HG03175 (cell line): ENCODE results near the gene CCNY.
"Not testable (repeated sequence)": the region's sequence is repeated elsewhere in the genome, so short reads cannot be mapped to it uniquely, and the experiment has no call there.

Experiments used
- ATAC-seq: cut with Tn5 transposase; IDR thresholded peaks from one replicate; pipeline ENCODE4 v1.9.1; 2021; ENCODE audit warnings: mild to moderate bottlenecking, moderate library complexity; ENCODE audit not compliant: unreplicated experiment

CCNY gene

DNA sequence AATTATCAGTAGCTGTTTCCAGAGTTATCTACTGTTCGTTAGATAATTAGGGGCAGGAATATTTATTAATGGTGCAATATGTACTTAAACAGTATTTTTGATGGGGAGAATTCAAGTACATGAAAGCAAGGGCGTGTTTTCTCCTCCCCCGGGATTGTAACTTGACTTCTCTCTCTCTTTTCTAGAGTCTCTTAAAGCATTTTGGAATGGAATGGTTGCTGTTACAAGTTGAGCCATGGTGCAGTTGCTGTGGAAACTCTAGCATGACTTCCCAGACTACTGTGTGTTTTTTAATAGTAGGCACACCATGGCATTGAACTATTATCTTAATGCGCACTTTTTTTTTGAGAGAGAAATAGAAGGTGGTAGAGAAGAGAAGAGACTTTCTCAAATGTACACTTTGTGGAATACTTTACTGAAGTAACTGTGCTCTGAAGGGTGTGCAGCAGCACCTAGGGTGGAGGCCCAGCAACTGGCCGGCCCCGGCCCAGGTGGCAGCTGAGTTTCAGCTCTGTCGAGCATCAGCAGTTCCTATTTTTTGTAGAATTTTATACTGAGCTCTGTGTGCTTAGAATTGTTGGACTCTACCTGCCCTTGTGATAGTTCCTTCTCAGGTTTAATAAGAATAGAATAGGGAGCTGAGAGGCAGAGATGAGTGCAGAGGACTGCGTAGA, 64.4 kb downstream of the CCNY start:
- ATAC-seq, result no peak

DNA sequence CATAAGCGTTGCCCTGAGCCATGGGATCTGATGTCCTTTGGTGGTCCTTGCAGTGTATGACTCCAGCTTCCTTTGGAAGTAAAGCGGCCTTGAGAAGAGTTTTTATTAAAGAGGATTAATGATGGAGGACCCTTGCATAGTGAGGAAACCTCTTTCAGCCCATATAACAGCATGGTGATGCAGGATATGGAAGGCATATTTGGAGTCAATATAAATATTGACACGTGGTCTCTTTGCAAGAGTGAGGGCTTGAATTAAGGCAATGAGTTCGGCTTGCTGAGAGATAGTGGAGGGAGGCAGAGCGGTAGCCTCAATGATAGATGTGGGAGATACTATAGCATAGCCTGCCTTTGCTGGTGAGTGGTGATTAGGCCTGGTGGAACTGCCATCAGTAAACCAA, 67.2 kb downstream of the CCNY start:
- not testable (repeated sequence) for ATAC-seq

DNA sequence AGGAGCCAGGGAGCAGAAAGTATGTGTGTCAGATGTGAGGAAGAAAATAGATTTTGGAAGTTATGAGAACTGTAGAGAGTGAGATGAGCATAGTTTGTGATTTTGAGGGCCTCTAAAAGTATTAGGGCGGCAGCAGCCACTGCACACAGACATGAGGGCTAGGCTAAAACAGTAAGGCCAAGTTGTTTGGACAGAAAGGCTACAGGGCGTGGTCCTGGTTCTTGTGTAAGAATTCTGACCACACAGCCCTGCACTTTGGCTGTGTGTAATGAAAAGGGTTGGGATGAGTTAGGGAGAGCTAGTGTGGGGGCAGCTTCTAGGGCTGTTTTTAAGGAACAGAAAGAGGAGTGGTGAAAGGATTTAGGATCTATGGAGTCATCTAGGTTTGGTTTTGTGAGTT, 67.8 kb downstream of the CCNY start:
- ATAC-seq, result not testable (repeated sequence)

DNA sequence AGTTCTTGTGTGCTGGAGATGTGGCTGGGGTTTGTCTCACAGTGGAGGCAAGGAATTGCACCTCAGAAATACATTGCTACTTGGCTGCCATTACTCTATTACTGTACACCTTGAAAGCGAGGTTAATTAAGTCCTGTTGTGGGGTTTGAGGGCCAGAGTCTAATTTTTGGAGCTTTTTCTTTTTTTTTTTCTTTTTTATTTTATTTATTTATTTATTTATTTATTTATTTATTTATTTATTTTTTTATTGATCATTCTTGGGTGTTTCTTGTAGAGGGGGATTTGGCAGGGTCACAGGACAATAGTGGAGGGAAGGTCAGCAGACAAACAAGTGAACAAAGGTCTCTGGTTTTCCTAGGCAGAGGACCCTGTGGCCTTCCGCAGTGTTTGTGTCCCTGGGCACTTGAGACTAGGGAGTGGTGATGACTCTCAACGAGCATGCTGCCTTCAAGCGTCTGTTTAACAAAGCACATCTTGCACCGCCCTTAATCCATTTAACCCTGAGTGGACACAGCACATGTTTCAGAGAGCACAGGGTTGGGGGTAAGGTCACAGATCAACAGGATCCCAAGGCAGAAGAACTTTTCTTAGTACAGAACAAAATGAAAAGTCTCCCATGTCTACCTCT, 69.8 kb downstream of the CCNY start:
- ATAC-seq, result not testable (repeated sequence)

DNA sequence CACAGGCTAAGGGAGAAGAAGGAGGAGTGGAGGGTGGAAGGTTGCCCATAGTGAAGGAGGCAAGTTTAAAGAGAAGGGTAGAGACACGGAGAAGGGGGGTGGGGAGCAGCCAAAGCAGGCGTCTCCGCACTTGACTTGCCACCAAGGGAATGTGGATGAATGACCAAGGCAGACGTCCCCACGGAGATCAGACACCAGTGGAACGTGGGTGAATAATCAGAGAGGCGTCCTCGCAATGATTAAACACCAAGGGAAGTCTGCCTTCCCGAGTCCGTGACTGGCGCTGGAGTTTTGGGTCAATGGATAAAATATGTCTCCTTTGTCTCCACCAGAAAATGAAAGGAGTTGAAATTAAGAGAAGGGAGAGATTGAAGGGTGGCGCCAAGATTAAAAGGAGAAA, 71.4 kb downstream of the CCNY start:
- ATAC-seq, result not testable (repeated sequence)

DNA sequence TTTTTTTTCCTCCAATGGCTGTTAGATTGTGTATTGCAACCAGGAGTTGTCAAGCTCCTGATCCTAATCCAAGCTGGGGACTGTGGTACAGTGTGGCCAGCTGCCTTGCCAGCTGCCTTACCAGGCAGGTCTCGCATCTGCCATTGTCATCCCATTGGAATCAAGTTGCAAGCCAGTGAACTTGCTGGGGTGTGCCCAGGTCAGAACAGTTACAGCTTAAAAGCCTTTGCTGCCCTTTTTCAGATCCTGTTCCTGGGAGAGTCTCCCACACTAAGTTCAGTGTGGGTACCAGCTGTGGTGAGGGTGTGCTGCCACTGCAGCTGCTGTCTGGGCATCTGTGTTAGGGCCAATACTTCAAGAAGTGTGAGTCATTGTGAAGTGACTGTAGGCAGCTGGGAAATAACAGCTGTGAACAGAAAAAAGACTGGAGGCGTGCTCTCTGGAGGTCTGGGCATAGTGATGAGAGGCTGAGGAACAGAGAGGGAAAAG, 72.8 kb downstream of the CCNY start:
- no peak for ATAC-seq

DNA sequence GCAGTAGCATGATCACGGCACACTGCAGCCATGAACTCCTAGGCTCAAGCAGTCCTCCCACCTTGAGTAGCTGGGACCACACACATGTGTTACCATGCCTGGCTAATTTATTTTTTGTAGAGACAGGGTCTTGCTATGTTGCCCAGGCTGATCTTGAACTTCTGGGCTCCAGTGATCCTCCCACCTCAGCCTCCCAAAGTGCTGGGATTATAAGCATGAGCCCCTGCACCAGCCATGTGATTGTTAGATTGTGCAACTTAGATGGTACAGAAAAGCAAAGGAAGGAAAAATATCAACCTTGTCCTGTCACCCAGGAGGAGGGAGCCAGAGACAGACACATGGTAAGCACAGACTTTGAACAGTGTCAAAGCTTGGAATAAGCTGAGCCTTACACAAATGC, 73.5 kb downstream of the CCNY start:
- no peak for ATAC-seq

DNA sequence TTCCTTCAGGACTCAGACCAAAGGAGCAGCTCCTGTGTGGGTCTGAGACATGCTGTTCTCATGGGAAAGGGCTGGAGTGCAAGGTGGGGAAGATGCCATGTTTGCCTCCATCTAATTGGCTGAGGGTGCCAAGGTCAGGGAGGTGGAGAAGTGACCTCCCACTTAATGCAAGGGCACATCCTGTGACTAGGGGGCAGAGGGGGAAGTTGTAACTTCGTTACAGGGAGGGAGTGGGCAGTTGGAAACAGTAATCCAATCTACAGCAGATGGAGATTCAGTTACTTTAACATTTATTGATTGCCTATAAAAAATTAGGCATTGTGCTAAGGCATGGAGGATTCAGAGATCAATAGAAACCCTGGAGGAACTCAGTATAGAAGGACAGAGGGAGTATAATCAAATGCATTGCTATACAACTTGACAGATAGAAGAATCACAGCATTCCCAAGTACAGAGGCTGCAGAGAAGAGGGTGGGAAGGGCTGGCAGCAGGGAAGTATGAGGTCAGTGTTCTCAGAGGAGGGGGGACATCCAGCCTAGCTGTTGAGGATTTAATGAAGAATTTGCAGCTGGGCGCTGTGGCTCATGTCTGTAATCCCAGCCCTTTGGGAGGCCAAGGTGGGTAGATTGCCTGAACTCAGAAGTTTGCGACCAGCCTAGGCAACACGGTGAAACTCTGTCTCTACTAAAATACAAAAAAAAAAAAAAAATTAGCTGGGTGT, 75.9 kb downstream of the CCNY start:
- ATAC-seq, result no peak

DNA sequence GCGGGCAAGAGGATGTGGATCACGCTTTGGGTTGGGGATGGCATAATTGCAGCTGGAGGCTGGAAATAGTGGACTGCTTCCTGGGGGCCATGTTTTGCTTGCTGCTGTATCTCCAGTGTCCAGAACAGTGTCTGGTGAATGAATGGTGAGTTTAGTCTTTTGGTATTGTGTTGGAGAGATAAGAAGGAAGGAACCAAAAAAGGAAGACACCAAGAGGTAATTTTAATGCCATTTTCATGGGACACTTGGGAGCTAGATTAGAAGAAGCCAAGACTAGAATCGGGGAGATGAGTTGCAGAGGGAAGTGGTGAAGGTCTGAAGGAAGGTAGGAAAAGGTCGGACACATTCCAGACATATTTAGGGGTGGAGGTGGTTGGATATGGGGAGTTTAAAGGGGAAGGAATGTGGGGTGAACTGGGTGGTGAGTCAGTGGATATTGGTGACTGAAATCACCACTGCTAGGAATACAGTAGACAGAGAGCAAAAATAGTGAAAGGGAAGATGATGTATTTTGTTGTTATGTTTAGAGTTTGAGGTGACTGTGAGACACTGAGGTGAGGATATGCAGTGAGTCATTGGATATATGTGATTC, 76.7 kb downstream of the CCNY start:
- no peak for ATAC-seq

DNA sequence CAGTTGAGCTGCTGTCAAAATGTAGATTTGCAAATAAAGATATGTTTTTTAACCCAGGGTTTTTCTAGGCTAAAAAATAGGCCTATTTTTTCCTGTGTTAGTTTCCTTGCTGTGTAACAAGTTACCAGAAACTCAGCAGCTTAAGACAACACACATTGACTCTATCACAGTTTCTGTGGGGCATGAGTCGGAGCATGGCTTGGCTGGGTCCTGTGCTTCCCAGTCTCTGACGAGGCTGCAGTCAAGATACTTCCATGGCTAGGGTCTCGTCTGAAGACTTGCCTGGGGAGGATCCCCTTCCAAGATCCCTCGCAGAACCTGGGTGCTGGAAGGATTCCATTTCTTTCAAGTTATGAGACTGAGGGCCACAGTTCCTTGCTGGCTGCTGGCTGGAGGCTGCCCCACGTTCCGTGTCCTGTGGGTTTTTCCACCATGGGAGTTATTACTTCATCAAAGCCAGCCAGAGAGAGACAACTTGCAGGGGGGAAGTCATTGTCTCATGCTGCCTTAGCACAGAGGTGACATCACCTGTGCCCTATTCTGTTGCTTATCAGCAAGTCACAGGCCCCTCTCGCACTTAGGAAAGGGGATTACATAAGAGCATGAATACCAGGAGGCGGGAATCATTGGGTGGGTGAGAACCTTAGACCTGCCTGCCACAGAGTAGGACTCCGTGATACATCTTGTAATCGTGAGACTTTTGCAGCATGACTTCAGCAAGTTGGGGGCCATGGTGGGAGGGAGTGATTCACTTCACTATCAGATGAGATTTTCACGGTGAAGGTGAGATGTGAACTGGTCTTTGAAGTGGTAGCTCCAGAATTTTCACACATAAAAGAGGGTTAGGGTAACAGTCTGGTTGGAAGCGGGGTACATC, 77.9 kb downstream of the CCNY start:
- ATAC-seq, result no peak

DNA sequence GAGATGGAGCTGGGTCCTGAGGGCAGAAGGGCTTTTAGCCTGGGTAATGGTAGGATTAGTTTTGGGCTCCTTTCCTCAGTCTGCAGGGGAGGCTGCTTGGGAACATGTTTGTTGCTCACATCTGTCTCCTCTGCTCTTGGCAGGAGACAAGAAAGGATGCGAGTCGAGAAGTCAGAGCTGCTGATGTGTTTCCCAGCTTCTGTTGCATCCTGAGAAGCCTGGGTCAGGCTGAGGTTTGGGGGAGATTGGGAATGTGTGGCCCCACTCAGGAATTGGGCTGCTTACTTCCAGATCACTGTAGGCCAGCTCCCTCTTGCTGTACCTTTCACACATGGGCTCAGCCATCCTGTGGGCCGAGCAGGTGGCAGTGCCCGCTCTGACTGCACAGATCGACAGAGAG, 79.2 kb downstream of the CCNY start:
- ATAC-seq, result no peak

DNA sequence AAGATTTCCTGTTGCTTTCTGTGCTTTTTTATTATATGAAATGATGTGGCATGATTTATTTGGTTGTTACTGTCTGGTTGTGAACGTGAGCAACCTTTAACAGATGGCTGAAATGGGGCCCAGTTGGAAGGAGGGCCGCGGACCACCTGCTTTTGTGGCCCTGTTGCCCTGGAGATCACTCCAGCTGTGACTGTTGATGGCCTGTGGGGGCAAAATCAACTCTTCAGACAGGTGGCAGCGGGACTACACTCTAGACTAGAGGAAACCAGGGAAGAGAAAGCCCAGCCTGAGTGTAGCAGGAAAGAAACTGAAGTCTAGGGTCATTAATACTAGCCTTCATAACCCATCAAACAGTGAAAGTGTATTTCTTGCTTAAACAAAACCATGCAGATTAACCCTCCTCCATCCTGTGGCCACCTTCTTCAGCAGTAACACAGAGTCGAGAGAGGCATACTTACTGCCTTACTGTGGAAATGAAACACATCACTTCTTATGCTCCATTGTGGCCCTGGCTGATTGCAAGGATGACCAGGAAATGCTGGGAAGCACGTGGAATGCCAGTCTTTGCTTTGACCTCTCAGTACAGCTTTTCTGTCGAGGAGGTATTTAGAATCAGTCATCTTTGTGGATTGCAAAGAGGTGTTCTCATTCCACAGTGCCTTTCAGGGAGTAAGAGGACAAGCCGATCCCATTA, 80.5 kb downstream of the CCNY start:
- no peak for ATAC-seq

DNA sequence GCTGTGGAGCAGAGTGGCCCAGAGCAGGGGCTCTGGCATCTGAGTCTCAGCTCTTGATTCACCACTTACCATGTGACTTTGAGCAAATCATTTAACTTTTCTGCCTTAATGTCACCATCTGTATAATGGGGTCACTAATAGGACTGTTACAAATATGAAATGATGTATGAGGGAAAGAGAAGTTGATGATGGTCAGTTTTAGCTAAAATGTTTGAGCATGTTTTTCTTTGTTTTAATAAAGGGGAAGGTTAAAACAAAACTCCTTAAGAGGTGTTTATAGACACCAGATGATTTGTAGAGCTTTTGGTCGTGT, 81.0 kb downstream of the CCNY start:
- no peak for ATAC-seq

DNA sequence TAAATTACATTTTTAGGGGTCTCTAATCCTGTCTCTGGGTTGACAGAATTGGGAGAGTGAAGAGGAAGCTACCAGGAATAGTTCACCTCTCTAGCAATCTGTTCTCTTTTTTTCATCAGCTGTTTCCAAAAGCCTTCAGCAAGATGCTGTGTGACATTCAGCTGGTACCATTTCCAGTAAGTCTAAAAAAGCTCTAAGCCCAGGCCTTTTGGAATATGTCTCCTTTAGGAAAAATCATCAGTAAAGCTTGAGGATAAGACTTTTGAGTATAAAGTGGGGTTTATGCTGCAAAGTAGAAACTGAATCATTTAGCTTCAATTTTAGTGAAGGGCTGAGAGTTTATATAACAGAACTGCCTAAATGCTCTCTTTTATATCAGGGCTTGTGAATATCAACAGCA, 81.5 kb downstream of the CCNY start:
- no peak for ATAC-seq

DNA sequence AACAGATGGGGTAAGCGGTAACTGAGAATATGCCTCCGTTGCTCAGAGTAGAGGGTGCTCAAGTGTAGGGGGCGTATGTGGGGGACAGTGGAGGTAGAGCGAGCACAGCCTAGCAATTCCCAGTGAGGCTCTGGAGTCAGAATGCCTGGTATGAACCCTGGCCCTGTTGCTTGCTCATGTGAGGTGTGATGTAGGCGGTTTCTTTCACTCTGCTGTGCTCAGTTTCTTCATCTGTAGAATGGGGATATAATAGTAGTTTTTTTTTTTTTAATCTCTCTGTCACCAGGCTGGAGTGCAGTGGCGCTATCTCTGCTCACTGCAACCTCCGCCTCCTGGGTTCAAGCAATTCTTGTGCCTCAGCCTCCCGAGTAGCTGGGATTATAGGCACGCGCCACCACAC, 82.3 kb downstream of the CCNY start:
- not testable (repeated sequence) for ATAC-seq

DNA sequence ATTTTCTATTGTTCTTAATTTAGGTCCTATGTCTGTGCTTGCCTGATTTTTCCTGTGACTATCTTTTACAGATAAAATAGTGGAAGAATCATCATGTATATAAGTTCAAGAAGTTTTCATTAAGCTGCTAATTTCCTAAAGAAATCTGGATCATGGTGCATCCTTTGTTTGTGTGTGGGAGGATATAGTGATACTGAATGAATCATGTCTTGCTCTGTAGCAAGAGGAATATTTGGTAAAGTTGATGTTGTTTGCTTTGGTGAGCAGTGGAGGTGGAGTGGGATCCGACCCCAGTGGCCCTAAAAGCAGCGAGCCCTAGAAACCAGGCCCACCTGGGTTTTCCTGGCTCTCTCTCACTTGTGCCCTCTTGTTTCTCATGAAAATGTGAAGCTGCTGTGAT, 83.7 kb downstream of the CCNY start:
- no peak for ATAC-seq

DNA sequence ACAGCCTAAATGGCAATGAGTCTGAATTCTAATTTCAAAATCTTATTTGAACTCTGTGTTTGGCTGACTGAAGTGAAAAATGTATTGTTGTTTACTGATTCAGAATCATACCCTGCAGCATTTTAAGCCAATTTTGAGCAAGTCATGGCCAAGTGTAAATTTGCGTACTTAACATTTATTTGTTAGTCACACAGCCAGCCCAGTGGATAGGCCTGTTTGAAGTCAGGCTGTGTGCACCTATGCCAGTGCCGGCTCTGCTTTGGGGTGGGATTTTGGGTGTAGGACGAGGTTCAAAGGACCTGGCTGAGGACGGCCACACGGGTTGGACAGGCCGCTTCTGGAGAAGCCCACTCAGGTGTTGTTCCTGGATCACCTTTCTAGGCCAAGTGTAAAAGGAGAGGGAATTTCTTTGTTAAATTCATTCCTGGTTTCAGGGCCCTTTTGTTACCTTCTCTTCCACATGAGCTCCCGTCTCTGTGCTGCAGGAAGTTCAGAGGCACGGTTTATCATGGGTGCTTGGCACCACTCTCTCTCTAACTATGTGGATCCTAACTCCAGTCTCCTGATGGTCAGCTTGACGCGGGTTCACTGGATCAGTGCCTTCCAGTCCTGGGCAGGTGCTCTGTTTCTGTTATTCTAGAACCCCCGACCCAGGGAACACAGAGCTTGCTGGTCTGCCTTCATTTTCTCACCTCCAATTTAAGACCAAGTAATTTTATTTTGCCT, 84.7 kb downstream of the CCNY start:
- ATAC-seq, result no peak

DNA sequence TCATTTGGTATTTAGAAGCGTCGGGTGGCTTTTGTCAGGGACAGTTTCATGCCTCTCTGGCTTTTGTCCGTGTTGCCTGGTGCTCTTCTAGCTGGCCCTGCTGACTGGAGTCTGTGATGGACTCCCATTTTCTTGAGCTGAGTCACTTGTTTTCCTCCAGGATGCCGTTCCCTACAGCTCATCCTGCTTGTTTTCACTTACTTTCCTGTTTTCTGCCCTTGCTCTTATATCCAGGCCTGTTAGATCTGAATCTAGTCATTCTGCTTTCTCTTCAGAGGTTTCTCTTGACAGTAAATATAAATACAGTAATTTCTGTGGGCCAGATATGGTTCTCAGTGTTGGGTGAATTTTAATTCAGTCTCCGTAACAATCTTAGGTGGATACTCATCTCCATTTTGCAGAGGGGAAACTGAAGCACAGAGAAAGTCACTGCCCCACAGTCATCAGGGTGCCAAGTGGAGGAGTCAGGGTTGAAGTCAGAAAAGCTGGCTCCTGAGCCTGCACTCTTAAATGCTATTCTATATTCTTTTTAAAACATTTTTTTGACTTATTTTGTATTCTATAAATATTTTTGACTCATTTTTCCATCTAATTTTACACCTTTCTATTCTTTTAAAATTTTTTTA, 85.4 kb downstream of the CCNY start:
- ATAC-seq, result no peak

DNA sequence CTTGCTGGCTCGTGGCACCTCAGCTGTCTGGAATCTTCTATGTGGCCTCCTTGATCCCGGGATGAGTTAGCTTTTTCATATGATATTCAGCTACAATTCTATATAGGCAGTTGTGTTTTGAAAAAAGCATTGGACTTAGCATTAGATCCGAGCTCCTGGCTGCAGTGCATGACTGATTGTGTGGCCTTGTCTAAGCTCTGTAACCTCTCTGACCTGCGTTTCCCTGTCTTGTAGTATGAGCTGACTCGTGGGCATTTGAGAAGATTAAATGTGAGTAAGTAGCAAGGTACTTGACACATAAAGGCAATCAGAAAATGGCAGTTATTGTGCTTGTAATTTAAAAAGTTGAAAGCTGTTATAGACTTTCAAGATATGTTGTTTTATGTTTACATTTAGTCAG, 85.9 kb downstream of the CCNY start:
- ATAC-seq, result no peak
